H1 (cell line): Measurements from ENCODE around the gene TSN. TPM values are rescaled to one million over a fixed set of nuclear protein-coding genes. Genes with fewer than 3 reads are reported as not detected.

Source experiments
- CTCF ChIA-PET: fragments of 300-600 bp; sonication (Branson Sonifier 250); formaldehyde crosslinking; loops from one replicate; lab custom pipeline; 2021; ENCODE audit not compliant: partially characterized antibody; lab: Charles Lee
- POLR2A ChIA-PET: fragments of 300-600 bp; sonication (Branson Sonifier 250); formaldehyde crosslinking; loops from one replicate; lab custom pipeline; 2021; ENCODE audit warnings: inconsistent platforms; ENCODE audit not compliant: partially characterized antibody; lab: Charles Lee
- DNase-seq, 2 experiments: peaks; one replicate each; pipeline versions ENCODE4 v3.0.0 to v3.0.0-alpha.2; 2010 to 2022; ENCODE audit warnings: low spot score in 2 of 2, low read depth in 1 of 2, mixed read lengths in 1 of 2
- FAIRE-seq: peaks from 2 replicates; lab custom pipeline; 2011; peaks lifted over from hg19 to GRCh38; lab: Jason Lieb, UNC
- H2AFZ ChIP-seq: 2 replicates; pipeline ENCODE4 v1.8.1; 2012; ENCODE audit warnings: low read length, inconsistent platforms
- H2AK5ac ChIP-seq: 2 replicates; pipeline ENCODE4 v1.6.1; 2013; ENCODE audit warnings: low read depth, low read length
- H2BK120ac ChIP-seq: replicated peaks from 2 replicates; pipeline ENCODE3; 2013; ENCODE audit warnings: low read depth, low read length, inconsistent platforms
- H2BK12ac ChIP-seq: 2 replicates; pipeline ENCODE4 v1.6.1; 2013; ENCODE audit warnings: low read depth, low read length
- H2BK15ac ChIP-seq: 2 replicates; pipeline ENCODE4 v1.6.1; 2013; ENCODE audit warnings: low read length
- H2BK20ac ChIP-seq: 2 replicates; pipeline ENCODE4 v1.6.1; 2013; ENCODE audit warnings: low read length
- H2BK5ac ChIP-seq: 2 replicates; pipeline ENCODE4 v1.6.1; 2013; ENCODE audit warnings: low read depth, low read length
- H3K14ac ChIP-seq: 2 replicates; pipeline ENCODE4 v1.6.1; 2013; ENCODE audit warnings: inconsistent platforms; ENCODE audit not compliant: insufficient read length
- H3K18ac ChIP-seq: 2 replicates; pipeline ENCODE4 v1.6.1; 2013; ENCODE audit warnings: low read length; ENCODE audit errors: extremely low read depth
- H3K23ac ChIP-seq: 2 replicates; pipeline ENCODE4 v1.6.1; 2013; ENCODE audit warnings: inconsistent platforms; ENCODE audit not compliant: insufficient read length
- H3K23me2 ChIP-seq: 2 replicates; pipeline ENCODE4 v1.6.1; 2013; ENCODE audit warnings: low read depth, low read length
- H3K27ac ChIP-seq: 2 replicates; pipeline ENCODE4 v1.6.1; 2011; ENCODE audit warnings: low read depth, low read length, inconsistent platforms
- H3K27me3 ChIP-seq, 4 experiments: replicated peaks in 1 of 4; 1 replicate in 1 of 4; 2 replicates in 3 of 4; pipeline versions ENCODE4 v1.6.1 to v1.8.1; 2011 to 2013; ENCODE audit warnings: low read length in 3 of 4, mild to moderate bottlenecking in 3 of 4, inconsistent platforms in 2 of 4, mixed read lengths in 2 of 4, moderate library complexity in 1 of 4; ENCODE audit not compliant: control insufficient read depth in 3 of 4, insufficient read depth in 3 of 4; ENCODE audit errors: extremely low read depth in 1 of 4
- H3K36me3 ChIP-seq, 4 experiments: 2 replicates each; pipeline versions ENCODE4 v1.6.1 to v1.8.1; 2011 to 2013; ENCODE audit warnings: mild to moderate bottlenecking in 4 of 4, low read length in 3 of 4, moderate library complexity in 2 of 4, control low read depth in 1 of 4, inconsistent platforms in 1 of 4; ENCODE audit not compliant: insufficient read depth in 4 of 4, control insufficient read depth in 2 of 4
- H3K4ac ChIP-seq: replicated peaks from 2 replicates; pipeline ENCODE3; 2013; ENCODE audit warnings: low read length, low read depth, mixed read lengths, inconsistent platforms; ENCODE audit not compliant: insufficient read length
- H3K4me1 ChIP-seq, 4 experiments: replicated peaks in 1 of 4; 1 replicate in 1 of 4; 2 replicates in 3 of 4; pipeline versions ENCODE4 v1.6.1 to v1.8.1; 2011 to 2013; ENCODE audit warnings: low read length in 3 of 4, inconsistent platforms in 2 of 4, mixed read lengths in 1 of 4; ENCODE audit not compliant: insufficient read depth in 4 of 4, control insufficient read depth in 3 of 4
- H3K4me2 ChIP-seq, 2 experiments: 2 replicates each; pipeline versions ENCODE4 v1.6.1 to v1.8.1; 2011 to 2013; ENCODE audit warnings: low read depth in 2 of 2, low read length in 2 of 2, control low read depth in 1 of 2, inconsistent platforms in 1 of 2, mild to moderate bottlenecking in 1 of 2; ENCODE audit not compliant: insufficient read depth in 1 of 2
- H3K4me3 ChIP-seq, 4 experiments: fragments of 200-600, 300-600 bp in 1 of 4; sonication (generic), shearing (Covaris generic), sonication (Bioruptor Twin) in 1 of 4; 2 replicates each; pipeline versions ENCODE4 v1.5.1 to v1.8.1; 2011 to 2016; ENCODE audit warnings: low read length in 4 of 4, low read depth in 3 of 4, control low read depth in 2 of 4, inconsistent platforms in 2 of 4, mild to moderate bottlenecking in 2 of 4, mixed read lengths in 1 of 4, moderate library complexity in 1 of 4; ENCODE audit not compliant: insufficient read depth in 2 of 4; ENCODE audit errors: extremely low read depth in 1 of 4
- H3K56ac ChIP-seq: replicated peaks from 2 replicates; pipeline ENCODE3; 2013; ENCODE audit warnings: low read depth, mild to moderate bottlenecking, mixed read lengths, low read length, inconsistent platforms; ENCODE audit not compliant: insufficient read length
- H3K79me1 ChIP-seq: 2 replicates; pipeline ENCODE4 v1.6.1; 2013; ENCODE audit warnings: low read depth, low read length, control low read depth
- H3K79me2 ChIP-seq, 2 experiments: 2 replicates each; pipeline versions ENCODE4 v1.6.1 to v1.8.1; 2012 to 2013; ENCODE audit warnings: low read length in 2 of 2, mild to moderate bottlenecking in 2 of 2, inconsistent platforms in 1 of 2; ENCODE audit not compliant: insufficient read depth in 2 of 2, control insufficient read depth in 1 of 2
- H3K9ac ChIP-seq, 4 experiments: replicated peaks in 1 of 4; 1 replicate in 1 of 4; 2 replicates in 3 of 4; pipeline versions ENCODE4 v1.6.1 to v1.8.1; 2011 to 2013; ENCODE audit warnings: low read depth in 3 of 4, low read length in 3 of 4, control low read depth in 2 of 4, mild to moderate bottlenecking in 2 of 4, moderate library complexity in 2 of 4, inconsistent platforms in 1 of 4; ENCODE audit errors: extremely low read depth in 1 of 4
- H3K9me3 ChIP-seq, 2 experiments: 2 replicates each; pipeline versions ENCODE4 v1.6.1 to v1.8.1; 2012 to 2013; ENCODE audit warnings: mild to moderate bottlenecking in 2 of 2, moderate library complexity in 2 of 2, control low read depth in 1 of 2, inconsistent platforms in 1 of 2, low read depth in 1 of 2, low read length in 1 of 2, mixed read lengths in 1 of 2; ENCODE audit not compliant: insufficient read depth in 2 of 2
- H4K20me1 ChIP-seq, 2 experiments: replicated peaks in 1 of 2; 2 replicates each; pipeline versions ENCODE3 to v1.8.1; 2011 to 2013; ENCODE audit warnings: inconsistent platforms in 2 of 2, low read length in 2 of 2, mild to moderate bottlenecking in 1 of 2; ENCODE audit not compliant: insufficient read depth in 2 of 2, control insufficient read depth in 1 of 2
- H4K5ac ChIP-seq: 2 replicates; pipeline ENCODE4 v1.6.1; 2013; ENCODE audit warnings: low read length, low read depth, mixed read lengths, inconsistent platforms; ENCODE audit not compliant: insufficient read length
- H4K8ac ChIP-seq: 2 replicates; pipeline ENCODE4 v1.8.0; 2013; ENCODE audit warnings: mild to moderate bottlenecking, moderate library complexity, low read length, inconsistent platforms; ENCODE audit not compliant: insufficient read depth; ENCODE audit errors: extremely low read depth
- H4K91ac ChIP-seq: replicated peaks from 2 replicates; pipeline ENCODE3; 2013; ENCODE audit warnings: low read length, mixed read lengths, inconsistent platforms; ENCODE audit not compliant: insufficient read length
- BCL11A ChIP-seq, 2 experiments: IDR thresholded peaks; one replicate each; pipeline ENCODE4 v1.6.1; 2011; ENCODE audit warnings: low read depth in 2 of 2, low read length in 2 of 2, mild to moderate bottlenecking in 2 of 2
- FOSL1 ChIP-seq: IDR thresholded peaks from 2 replicates; pipeline ENCODE4 v1.6.1; 2011; ENCODE audit warnings: mild to moderate bottlenecking, low read depth, low read length, moderate library complexity; ENCODE audit not compliant: insufficient read depth
- GTF2F1 ChIP-seq: IDR thresholded peaks from 2 replicates; pipeline ENCODE4 v1.6.1; 2012; ENCODE audit warnings: low read depth, low read length, improper control_type of control experiment, borderline replicate concordance
- JUN ChIP-seq: IDR thresholded peaks from 2 replicates; pipeline ENCODE4 v1.6.1; 2011; ENCODE audit warnings: low read depth, mild to moderate bottlenecking, improper control_type of control experiment, low read length
- POLR2AphosphoS5 ChIP-seq: IDR thresholded peaks from 2 replicates; pipeline ENCODE4 v1.6.1; 2011; ENCODE audit warnings: low read depth, low read length
- RBBP5 ChIP-seq: IDR thresholded peaks from 2 replicates; pipeline ENCODE4 v1.7.1; 2012; ENCODE audit warnings: low read depth, mild to moderate bottlenecking, inconsistent platforms, low read length, moderate library complexity, borderline replicate concordance
- RNF2 ChIP-seq: fragments of 200-900, 300-1000 bp; sonication (generic); IDR thresholded peaks from 2 replicates; pipeline ENCODE4 v1.7.1; 2016; ENCODE audit warnings: borderline replicate concordance, low read depth, mild to moderate bottlenecking, antibody characterized with exemption, low read length; ENCODE audit not compliant: poor library complexity, severe bottlenecking; ENCODE audit errors: missing control alignments
- SP2 ChIP-seq: IDR thresholded peaks from 2 replicates; pipeline ENCODE4 v1.6.1; 2012; ENCODE audit warnings: mild to moderate bottlenecking, low read length, inconsistent platforms
- TBP ChIP-seq: IDR thresholded peaks from 2 replicates; pipeline ENCODE4 v1.6.1; 2011; ENCODE audit warnings: low read depth, low read length, improper control_type of control experiment
- WGBS, 2 experiments: shearing (Covaris generic) in 1 of 2; methylation state at CpG; one replicate each; pipeline versions ENCODE4 v1.1.6 to v1.1.7; 2013 to 2015; ENCODE audit warnings: low lambda C conversion rate in 2 of 2, mixed read lengths in 2 of 2, inconsistent platforms in 1 of 2, low coverage in 1 of 2, missing lambda C conversion rate in 1 of 2; ENCODE audit not compliant: insufficient replicate concordance in 2 of 2, insufficient coverage in 1 of 2, insufficient read length in 1 of 2; ENCODE audit errors: extremely low coverage in 1 of 2, missing lambda C conversion rate in 1 of 2; 5-methylcytosine and 5-hydroxymethylcytosine counted together
- polyA plus RNA-seq, 7 experiments: library from polyadenylated mRNA; depleted of rRNA in 3 of 7; stranded (reverse) in 5 of 7; unstranded in 2 of 7; fragments of >200 nt in 5 of 7; fragments of 200-250 nt in 2 of 7; gene quantifications; 1 replicate in 5 of 7; 2 replicates in 1 of 7; 4 replicates in 1 of 7; pipeline versions ENCODE4 v1.2.1 to v1.2.3, GENCODE V29; 2011 to 2013; ENCODE audit warnings: missing spikeins in 2 of 7, mixed read lengths in 2 of 7
- total RNA-seq: library from RNA; stranded (reverse); fragmentation: NEBNext Ultra II Directional; extraction: Animal tissue kit (Norgen Biotek cat#: 25700); gene quantifications from 2 replicates; pipeline ENCODE4 v1.2.1, GENCODE V29; 2021
- TF ChIP-seq, protein P1 (sequence below): IDR thresholded peaks from 2 replicates; pipeline ENCODE4 v1.6.1; 2012; ENCODE audit warnings: low read length, inconsistent platforms

Gene TSN
- total and polyA plus RNA-seq, 2 of the 8 experiments (the other 6 are each of a cell fraction or from before 2014, with no cell fraction given), result 44.4 to 96.1 TPM

DNA sequence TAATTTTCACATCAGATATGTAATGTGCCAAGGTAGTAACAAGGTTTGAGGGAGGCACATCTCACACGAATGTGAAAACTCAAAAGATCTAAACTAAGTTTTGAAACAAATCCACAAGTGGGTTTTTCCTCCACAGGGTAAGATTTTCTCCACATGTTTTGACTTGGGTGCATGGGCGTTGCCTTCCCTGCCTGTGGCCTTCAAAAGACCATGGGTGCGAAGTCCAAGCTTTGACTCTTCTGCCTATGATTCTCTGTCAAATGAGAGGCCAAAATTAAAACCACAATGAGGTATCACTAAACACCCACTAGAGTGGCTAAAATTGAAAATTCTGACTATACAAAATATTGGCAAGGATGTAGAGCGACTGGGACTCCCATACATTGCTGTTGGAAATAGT lies 49.5 kb upstream of the TSN start:
- H2BK12ac ChIP-seq, result no peak overlapping the region
- H4K91ac ChIP-seq, result no peak overlapping the region
- no peaks in the 10 kb centered on the region for H3K23me2 ChIP-seq
- no peak overlapping the region for H4K5ac ChIP-seq
- POLR2A ChIA-PET, result interaction anchor here (0.7 to 1.3 kb wide), 2 partner anchors 20 to 175 kb away, joined by 3 read pairs; partner anchors contain the start of gene RNU4ATAC
- DNase-seq (no peak), FAIRE-seq (no peak)
- CTCF ChIA-PET, result interaction anchor here (0.6 to 1.0 kb wide), 4 partner anchors 9 to 70 kb away, joined by 3 to 5 read pairs (median 4); no protein-coding TSS in a partner anchor
- no peak overlapping the region for H3K4me2 ChIP-seq
- H3K4ac ChIP-seq, result no peak overlapping the region
- no peaks in the 10 kb centered on the region for H3K36me3 ChIP-seq
- no peak overlapping the region for H3K4me3 ChIP-seq
- no peaks in the 10 kb centered on the region for H3K9me3 ChIP-seq
- no peak overlapping the region for H4K8ac ChIP-seq
- H3K56ac ChIP-seq, result no peak overlapping the region
- WGBS, 2 experiments, result 93% methylated on average over 4 of the region's 4 CpGs; no CpG with 5 or more reads in 1 of the 2 experiments
- H4K20me1 ChIP-seq, result no peaks in the 10 kb centered on the region
- H3K18ac ChIP-seq, result no peak overlapping the region
- H2AK5ac ChIP-seq, result no peak overlapping the region
- no peak overlapping the region for H3K27ac ChIP-seq
- H3K4me1 ChIP-seq, result peaks cover 0 to 6% (median 0%) of the 10 kb centered on the region in 4 experiments; a peak in 2 of 7 replicates
- no peak overlapping the region for H2BK20ac ChIP-seq
- no peak overlapping the region for H3K9ac ChIP-seq
- no peak overlapping the region for H3K14ac ChIP-seq
- H2BK5ac ChIP-seq, result no peak overlapping the region
- no peaks in the 10 kb centered on the region for H3K79me1 ChIP-seq
- H3K79me2 ChIP-seq, result no peaks in the 10 kb centered on the region
- H2BK120ac ChIP-seq, result no peak overlapping the region
- no peak overlapping the region for H2AFZ ChIP-seq
- H3K27me3 ChIP-seq, result no peaks in the 10 kb centered on the region
- H2BK15ac ChIP-seq, result no peak overlapping the region
- no peak overlapping the region for H3K23ac ChIP-seq
- TF ChIP-seq TBP (no peak), FOSL1 (no peak), RBBP5 (no peak), JUN (no peak), GTF2F1 (no peak), POLR2AphosphoS5 (no peak), RNF2 (no peak), SP2 (no peak), BCL11A (IDR thresholded peaks at IDR 0.05; ENCODE audit: low read depth in 2 of 2, low read length in 2 of 2) (no peak)
- TF ChIP-seq, protein P1, sequence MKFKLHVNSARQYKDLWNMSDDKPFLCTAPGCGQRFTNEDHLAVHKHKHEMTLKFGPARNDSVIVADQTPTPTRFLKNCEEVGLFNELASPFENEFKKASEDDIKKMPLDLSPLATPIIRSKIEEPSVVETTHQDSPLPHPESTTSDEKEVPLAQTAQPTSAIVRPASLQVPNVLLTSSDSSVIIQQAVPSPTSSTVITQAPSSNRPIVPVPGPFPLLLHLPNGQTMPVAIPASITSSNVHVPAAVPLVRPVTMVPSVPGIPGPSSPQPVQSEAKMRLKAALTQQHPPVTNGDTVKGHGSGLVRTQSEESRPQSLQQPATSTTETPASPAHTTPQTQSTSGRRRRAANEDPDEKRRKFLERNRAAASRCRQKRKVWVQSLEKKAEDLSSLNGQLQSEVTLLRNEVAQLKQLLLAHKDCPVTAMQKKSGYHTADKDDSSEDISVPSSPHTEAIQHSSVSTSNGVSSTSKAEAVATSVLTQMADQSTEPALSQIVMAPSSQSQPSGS, result no peak
